ENCODE measurements around the gene RHBDF1.
A peak's percentile ranks its signal among the peaks of the same experiment; 100 is the strongest.
"Not testable (repeated sequence)": the region's sequence is repeated elsewhere in the genome, so short reads cannot be mapped to it uniquely, and the experiment has no call there.

Gene RHBDF1

DNA sequence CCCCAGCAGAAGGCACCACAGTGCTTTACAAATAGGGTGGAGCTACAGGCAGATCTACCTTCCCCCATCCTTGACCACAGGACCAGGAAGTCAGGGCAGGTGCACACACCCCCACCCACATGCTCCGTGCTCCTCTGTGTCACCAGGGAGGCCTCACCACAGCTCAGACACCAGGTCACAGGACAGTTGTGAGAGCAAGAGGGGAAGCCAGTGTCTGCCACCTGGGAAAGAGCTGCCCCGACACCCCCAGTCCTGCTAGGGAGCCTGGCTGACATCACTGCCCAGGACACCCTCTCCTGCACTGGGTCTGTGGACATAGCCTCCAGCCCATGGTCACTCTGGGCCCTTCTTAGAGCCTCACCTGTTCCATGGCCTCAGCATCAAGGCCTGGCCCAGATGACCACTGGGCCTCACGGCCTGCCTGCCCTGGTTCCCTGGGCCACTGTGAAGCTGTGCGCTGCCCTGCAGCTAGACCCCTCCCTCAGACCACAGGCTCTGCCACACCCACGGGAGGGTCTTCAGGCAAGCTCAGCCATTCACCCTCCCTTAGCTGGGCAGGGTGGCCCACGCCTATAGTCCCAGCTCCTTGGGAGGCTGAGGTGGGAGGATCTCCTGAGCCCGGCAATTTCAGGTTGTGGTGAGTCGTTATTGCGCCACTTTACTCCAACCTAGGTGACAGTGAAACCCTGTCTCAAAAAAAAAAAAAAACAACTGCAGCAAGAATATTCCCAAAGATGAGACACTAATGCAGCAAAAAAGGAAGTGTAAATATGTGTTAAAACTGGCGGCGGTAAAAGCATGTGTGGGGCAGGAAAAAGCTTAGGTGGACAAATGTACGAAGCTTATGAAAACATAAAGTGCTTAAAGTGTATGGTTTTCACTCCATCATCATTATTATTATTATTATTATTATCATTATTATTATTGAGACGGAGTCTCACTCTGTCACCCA, 33.2 kb downstream of the RHBDF1 start:
- DNase-seq, result no peak

DNA sequence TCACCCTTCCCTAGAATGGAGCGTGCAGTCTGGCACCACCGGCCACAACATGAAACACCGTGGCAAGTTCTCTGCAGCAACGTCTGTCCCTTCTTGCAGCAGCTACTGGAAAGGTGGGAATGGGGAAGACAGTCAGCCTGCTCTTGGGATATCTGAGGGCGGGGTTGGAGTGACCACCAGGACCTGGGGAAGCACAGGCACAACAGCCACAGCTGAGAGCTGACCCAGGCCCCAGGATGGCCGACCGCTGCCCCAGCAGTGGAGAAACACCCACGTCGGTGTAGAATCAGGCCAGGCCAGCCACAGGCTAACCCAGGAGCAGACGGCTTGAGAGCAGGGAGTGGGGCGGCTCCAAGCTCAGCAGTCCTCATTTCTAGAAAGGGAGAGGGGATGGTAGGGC, 34.2 kb downstream of the RHBDF1 start:
- not testable (repeated sequence) for DNase-seq

DNA sequence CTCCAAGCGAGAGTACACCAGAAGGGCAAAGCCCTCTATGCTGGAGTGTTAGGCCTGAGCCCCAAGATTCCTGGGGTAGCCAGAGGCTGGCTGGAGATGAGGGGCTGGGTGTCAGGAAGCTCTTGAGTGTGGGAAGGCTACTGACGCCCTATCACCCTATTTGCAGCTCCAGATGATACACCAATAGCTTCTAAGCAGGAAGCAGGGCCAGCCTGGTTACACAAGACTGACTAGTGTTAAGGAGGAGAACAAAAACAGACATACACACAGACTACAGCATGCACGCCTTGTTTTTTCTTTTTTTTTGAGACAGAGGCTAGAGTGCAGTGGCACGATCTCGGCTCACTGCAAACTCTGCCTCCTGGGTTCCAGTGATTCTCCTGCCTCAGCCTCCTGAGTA, 34.9 kb downstream of the RHBDF1 start:
- DNase-seq, result peak in 2 of 56 donors; percentile 9 to 22

DNA sequence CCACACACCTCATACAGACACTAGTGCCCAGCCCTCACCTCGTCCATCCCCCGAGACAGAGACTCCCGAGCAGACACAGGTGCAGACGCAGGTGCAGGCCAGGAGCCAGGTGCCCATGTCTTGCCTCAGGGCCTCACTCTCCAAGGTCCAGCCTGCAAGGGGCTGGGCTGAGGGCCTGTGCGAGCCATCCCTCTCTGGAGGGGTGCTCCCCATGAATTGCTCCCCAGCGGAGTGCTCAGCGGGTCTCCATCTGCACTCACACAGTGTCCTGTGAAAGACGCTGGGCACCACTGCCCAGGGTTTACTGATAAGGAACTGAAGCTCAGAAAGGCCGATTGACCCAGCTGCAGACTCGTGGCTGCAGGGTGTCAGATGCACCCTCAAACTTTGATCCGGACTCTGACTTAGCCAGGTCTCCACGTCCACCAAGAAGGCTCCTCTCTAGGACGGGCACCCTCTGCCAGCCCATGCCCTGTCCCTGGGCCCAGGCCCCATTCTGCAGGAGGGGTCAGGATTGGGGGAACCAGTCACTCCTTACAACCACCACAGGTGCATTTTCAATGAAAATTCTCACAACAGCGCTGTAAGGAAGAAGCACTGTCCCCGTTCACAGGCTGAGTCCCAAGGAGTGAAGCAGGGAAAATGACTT, 36.0 kb downstream of the RHBDF1 start:
- no peak for DNase-seq

GRCh38 chr16:35678-36305, 36.6 kb downstream of the RHBDF1 start:
- DNase-seq, result no peak

- DNase-seq, result peak in 1 of 56 donors; percentile 13
Measured at GRCh38 chr16:35011-35677, 37.3 kb downstream of the RHBDF1 start.

DNA sequence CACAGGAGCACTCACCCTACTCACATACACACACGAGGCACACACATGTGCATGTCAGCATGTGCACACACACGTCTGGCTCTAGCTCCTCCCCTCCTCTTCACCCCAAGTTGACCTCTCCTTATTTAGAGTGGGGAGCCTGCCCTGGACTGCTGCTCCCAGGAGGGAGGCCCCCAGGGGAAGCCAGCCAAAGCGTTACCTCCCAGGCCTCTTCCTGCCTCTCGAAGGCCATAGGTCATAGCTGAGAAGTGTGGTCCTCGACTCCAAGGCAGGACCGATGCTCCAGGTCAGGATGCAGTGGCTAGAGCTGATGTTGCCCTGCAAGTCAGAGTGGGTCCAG, 37.8 kb downstream of the RHBDF1 start:
- DNase-seq, result no peak

GRCh38 chr16:33877-34647, 38.4 kb downstream of the RHBDF1 start:
- no peak for DNase-seq

DNA sequence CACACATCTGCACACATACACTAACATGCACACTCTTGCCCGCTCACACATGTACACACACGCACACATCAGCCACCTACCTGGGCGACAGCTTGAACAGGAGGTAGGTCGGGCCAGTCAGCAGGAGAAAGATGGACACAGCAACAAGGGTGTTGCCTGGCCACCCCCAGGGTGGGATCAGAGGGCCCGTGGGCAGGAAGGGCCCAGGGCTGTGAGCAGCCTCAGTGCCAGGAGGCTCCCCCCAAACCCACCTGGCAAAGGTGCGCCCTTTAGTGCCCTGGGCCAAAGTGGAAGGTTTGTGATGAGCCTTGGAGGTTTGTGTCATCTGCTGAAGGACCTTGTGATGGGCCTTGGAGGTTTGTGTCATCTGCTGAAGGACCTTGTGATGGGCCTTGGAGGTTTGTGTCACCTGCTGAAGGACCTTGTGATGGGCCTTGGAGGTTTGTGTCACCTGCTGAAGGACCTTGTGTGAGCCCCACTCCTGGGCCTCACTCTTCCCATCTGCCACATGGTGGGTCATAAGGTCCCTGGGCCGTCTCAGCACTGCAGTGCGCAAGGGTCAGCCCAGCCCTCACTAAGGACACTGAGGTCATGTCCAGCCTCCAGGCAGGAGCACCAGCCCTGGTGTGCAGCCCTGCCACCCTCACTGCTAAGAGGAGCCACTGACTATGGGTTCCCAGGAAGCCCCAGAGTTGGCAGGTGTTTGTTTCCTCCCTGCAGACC, 39.1 kb downstream of the RHBDF1 start:
- not testable (repeated sequence) for DNase-seq

- not testable (repeated sequence) for DNase-seq
Measured at GRCh38 chr16:30627-31026, 41.8 kb downstream of the RHBDF1 start.

DNA sequence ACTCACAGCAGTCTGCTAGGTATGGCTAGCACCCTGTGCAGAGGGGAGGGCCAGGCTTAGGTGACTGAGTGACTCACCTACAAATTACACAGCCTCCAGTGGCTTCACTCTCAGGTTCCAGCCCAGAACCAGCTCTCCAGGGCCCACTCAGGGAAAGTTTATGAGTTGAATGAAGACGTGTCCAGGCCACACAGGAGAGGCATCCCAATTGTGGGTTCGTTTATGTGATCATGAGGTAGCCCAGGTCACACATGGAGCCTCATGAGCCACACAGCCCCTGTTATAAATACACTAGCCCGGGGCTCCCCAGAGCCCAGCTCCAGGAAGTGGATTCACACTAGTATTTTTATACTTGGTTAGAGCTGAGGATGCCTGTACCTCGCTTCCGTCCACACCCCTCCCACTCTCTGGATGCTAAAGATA, 46.5 kb downstream of the RHBDF1 start:
- not testable (repeated sequence) for DNase-seq

DNA sequence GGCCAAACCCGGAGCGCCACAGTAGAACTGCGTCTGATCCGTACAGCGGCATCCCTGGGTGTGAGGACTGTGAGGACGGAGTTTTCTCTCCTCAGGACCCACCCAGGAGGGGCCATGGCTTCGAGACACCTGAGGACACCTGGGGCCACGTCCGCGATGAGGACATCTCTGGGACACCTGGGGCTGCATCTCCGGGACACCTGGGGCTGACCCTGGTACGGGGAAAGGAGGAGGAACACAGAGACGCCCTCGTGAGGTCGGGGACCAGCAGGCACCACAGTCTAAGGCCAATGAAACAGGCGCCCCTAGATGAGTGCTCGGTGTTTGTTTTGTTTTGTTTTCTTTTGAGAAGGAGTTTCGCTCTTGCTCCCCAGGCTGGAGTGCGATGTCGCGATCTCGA, 48.3 kb downstream of the RHBDF1 start:
- DNase-seq, result not testable (repeated sequence)

DNA sequence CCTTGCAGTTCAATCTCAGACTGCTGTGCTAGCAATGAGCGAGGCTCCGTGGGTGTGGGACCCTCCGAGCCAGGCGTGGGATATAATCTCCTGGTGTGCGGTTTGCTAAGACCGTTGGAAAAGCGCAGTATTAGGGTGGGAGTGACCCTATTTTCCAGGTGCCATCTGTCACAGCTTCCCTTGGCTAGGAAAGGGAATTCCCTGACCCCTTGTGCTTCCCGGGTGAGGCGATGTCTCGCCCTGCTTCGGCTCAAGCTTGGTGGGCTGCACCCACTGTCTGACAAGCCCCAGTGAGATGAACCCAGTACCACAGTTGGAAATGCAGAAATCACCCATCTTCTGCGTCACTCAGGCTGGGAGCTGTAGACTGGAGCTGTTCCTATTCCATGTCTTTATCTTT, 51.5 kb downstream of the RHBDF1 start:
- DNase-seq, result not testable (repeated sequence)

DNA sequence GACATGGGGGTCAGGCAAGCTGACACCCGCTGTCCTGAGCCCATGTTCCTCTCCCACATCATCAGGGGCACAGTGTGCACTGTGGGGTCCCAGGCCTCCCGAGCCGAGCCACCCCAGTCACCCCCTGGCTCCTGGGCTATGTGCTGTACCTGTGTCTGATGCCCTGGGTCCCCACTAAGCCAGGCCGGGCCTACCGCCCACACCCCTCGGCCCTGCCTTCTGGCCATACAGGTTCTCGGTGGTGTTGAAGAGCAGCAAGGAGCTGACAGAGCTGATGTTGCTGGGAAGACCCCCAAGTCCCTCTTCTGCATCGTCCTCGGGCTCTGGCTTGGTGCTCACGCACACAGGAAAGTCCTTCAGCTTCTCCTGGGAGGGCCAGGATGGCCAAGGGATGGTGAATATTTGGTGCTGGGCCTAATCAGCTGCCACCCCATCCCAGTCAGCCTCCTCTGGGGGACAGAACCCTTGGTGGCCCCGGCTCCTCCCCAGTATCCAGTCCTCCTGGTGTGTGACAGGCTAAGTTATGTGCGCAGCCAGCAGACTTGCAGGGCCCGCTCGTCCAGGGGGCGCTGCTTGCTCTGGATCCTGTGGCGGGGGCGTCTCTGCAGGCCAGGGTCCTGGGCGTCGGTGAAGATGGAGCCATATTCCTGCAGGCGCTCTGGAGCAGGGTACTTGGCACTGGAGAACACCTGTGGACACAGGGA, 55.2 kb downstream of the RHBDF1 start:
- not testable (repeated sequence) for DNase-seq

DNA sequence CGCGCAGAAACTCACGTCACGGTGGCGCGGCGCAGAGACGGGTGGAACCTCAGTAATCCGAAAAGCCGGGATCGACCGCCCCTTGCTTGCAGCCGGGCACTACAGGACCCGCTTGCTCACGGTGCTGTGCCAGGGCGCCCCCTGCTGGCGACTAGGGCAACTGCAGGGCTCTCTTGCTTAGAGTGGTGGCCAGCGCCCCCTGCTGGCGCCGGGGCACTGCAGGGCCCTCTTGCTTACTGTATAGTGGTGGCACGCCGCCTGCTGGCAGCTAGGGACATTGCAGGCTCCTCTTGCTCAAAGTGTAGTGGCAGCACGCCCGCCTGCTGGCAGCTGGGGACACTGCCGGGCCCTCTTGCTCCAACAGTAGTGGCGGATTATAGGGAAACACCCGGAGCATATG, 61.7 kb downstream of the RHBDF1 start:
- DNase-seq, result peak in 37 of 56 donors; percentile 2 to 99 (median 86)

DNA sequence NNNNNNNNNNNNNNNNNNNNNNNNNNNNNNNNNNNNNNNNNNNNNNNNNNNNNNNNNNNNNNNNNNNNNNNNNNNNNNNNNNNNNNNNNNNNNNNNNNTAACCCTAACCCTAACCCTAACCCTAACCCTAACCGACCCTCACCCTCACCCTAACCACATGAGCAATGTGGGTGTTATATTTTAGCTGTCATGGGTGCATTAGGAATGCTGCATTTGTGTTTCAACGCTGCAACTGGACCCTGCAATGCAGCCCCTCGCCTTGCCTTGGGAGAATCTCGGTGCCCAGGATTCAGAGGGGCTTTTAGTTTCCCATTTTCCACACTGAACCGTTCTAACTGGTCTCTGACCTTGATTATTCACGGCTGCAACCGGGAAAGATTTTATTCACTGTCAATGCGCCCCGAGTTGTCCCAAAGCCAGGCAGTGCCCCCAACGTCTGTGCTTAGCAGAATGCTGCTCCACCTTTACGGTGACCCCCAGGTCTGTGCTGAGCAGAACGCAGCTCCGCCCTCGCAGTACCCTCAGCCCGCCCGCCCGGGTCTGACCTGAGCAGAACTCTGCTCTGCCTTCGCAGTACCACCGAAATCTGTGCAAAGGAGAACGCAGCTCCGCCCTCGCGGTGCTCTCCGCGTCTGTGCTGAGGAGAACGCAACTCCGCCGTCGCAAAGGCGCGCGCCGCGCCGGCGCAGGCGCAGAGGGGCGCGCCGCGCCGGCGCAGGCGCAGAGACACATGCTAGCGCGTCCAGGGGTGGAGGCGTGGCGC, 62.3 kb downstream of the RHBDF1 start:
- no peak for DNase-seq
